HepG2 (cell line): ENCODE data around the gene SPNS1. TPM values are rescaled to one million over a fixed set of nuclear protein-coding genes. Genes with fewer than 3 reads are reported as not detected.

ENCODE experiments used
- ADNP ChIP-seq: sonication (generic); formaldehyde crosslinking; IDR thresholded peaks from 2 replicates; pipeline ENCODE4 v1.4.0; 2020; ENCODE audit warnings: missing genetic modification reagents
- CAMTA2 ChIP-seq: sonication (generic); formaldehyde crosslinking; IDR thresholded peaks from 2 replicates; pipeline ENCODE4 v1.4.0; 2020; ENCODE audit warnings: mild to moderate bottlenecking, missing genetic modification reagents, borderline replicate concordance
- HDAC1 ChIP-seq: sonication (generic); formaldehyde crosslinking; IDR thresholded peaks from 2 replicates; pipeline ENCODE4 v1.5.1; 2020; ENCODE audit warnings: mild to moderate bottlenecking, missing genetic modification reagents
- JUNB ChIP-seq: sonication (generic); formaldehyde crosslinking; IDR thresholded peaks from 2 replicates; pipeline ENCODE4 v1.8.0; 2022; ENCODE audit warnings: missing genetic modification reagents, mild to moderate bottlenecking, borderline replicate concordance
- MIER2 ChIP-seq: IDR thresholded peaks from 2 replicates; pipeline ENCODE4 v1.6.1; 2016; ENCODE audit warnings: missing biosample characterization, missing genetic modification reagents
- PHF8 ChIP-seq: sonication (generic); formaldehyde crosslinking; IDR thresholded peaks from 2 replicates; pipeline ENCODE4 v1.5.0; 2020; ENCODE audit warnings: missing genetic modification reagents
- POGZ ChIP-seq: sonication (generic); formaldehyde crosslinking; IDR thresholded peaks from 2 replicates; pipeline ENCODE4 v1.4.0; 2020; ENCODE audit warnings: mild to moderate bottlenecking, missing genetic modification reagents
- PRMT3 ChIP-seq: sonication (generic); formaldehyde crosslinking; IDR thresholded peaks from 2 replicates; pipeline ENCODE4 v1.8.1; 2022; ENCODE audit warnings: low read depth, mild to moderate bottlenecking, moderate library complexity, missing genetic modification reagents, borderline replicate concordance
- SAFB2 ChIP-seq: sonication (generic); formaldehyde crosslinking; IDR thresholded peaks from 2 replicates; pipeline ENCODE4 v1.5.1; 2020; ENCODE audit warnings: missing genetic modification reagents, low read depth, mild to moderate bottlenecking, borderline replicate concordance
- SMAD9 ChIP-seq: sonication (generic); formaldehyde crosslinking; IDR thresholded peaks from 2 replicates; pipeline ENCODE4 v1.5.1; 2020; ENCODE audit warnings: mild to moderate bottlenecking, missing genetic modification reagents
- SMC3 ChIP-seq: IDR thresholded peaks from 2 replicates; pipeline ENCODE4 v1.6.1; 2011; ENCODE audit warnings: low read length, improper control_type of control experiment
- SNAI1 ChIP-seq: sonication (generic); formaldehyde crosslinking; IDR thresholded peaks from 2 replicates; pipeline ENCODE4 v1.5.0; 2020; ENCODE audit warnings: mild to moderate bottlenecking, missing genetic modification reagents, borderline replicate concordance
- TBX3 ChIP-seq: fragments of 450-650 bp; IDR thresholded peaks from 2 replicates; pipeline ENCODE4 v1.6.1; 2017; ENCODE audit warnings: antibody characterized with exemption, mild to moderate bottlenecking, inconsistent platforms, borderline replicate concordance
- TCF7L2 ChIP-seq: IDR thresholded peaks from 2 replicates; pipeline ENCODE4 v1.6.1; 2011; ENCODE audit warnings: mild to moderate bottlenecking, low read depth, low read length, moderate library complexity
- TOE1 ChIP-seq: sonication (generic); formaldehyde crosslinking; IDR thresholded peaks from 2 replicates; pipeline ENCODE4 v1.4.0; 2020; ENCODE audit warnings: mild to moderate bottlenecking, missing genetic modification reagents
- YY1 ChIP-seq: IDR thresholded peaks from 2 replicates; pipeline ENCODE4 v1.6.1; 2011; ENCODE audit warnings: low read length, low read depth, moderate library complexity, mild to moderate bottlenecking; ENCODE audit not compliant: insufficient read depth, insufficient replicate concordance
- ZMAT3 ChIP-seq: sonication (generic); formaldehyde crosslinking; conservative IDR thresholded peaks from 2 replicates; pipeline ENCODE4 v1.7.0; 2021; ENCODE audit warnings: missing genetic modification reagents
- ZNF180 ChIP-seq: sonication (generic); formaldehyde crosslinking; IDR thresholded peaks from 2 replicates; pipeline ENCODE4 v1.4.0; 2020; ENCODE audit warnings: low read depth, missing genetic modification reagents, borderline replicate concordance
- ZNF251 ChIP-seq: sonication (generic); formaldehyde crosslinking; IDR thresholded peaks from 2 replicates; pipeline ENCODE4 v1.9.0; 2021; ENCODE audit warnings: mild to moderate bottlenecking, missing genetic modification reagents
- ZNF607 ChIP-seq: sonication (generic); formaldehyde crosslinking; IDR thresholded peaks from 2 replicates; pipeline ENCODE4 v1.5.1; 2020; ENCODE audit warnings: missing genetic modification reagents, mild to moderate bottlenecking, borderline replicate concordance
- ZNF790 ChIP-seq: sonication (generic); formaldehyde crosslinking; IDR thresholded peaks from 2 replicates; pipeline ENCODE4 v1.8.0; 2022; ENCODE audit warnings: missing genetic modification reagents, mild to moderate bottlenecking, borderline replicate concordance
- ZNF839 ChIP-seq: sonication (generic); formaldehyde crosslinking; IDR thresholded peaks from 2 replicates; pipeline ENCODE4 v1.4.0; 2020; ENCODE audit warnings: missing genetic modification reagents, mild to moderate bottlenecking, borderline replicate concordance
- polyA plus RNA-seq, 8 experiments: library from polyadenylated mRNA; depleted of rRNA in 3 of 8; stranded (reverse) in 7 of 8; unstranded in 1 of 8; fragments of >200 nt; fragmentation: Illumina TruSeq in 4 of 8; extraction: Trizol in 4 of 8; gene quantifications; 2 replicates each; pipeline versions ENCODE4 v1.2.1 to v1.2.3, GENCODE V29; 2011 to 2016; ENCODE audit warnings: low read depth in 4 of 8, missing spikeins in 1 of 8, mixed read lengths in 1 of 8; ENCODE audit not compliant: insufficient read depth in 1 of 8
- total RNA-seq, 5 experiments: library from RNA; depleted of rRNA; stranded (reverse); fragments of >200 nt; fragmentation: Illumina TruSeq; extraction: Trizol; gene quantifications; 2 replicates each; pipeline ENCODE4 v1.2.3, GENCODE V29; 2016; ENCODE audit warnings: low read depth in 1 of 5
- TF ChIP-seq, protein P1 (sequence below): sonication (generic); formaldehyde crosslinking; IDR thresholded peaks from 2 replicates; pipeline ENCODE4 v1.4.0; 2020; ENCODE audit warnings: mild to moderate bottlenecking, missing genetic modification reagents
- TF ChIP-seq, protein P2 (sequence below): sonication (generic); formaldehyde crosslinking; IDR thresholded peaks from 2 replicates; pipeline ENCODE4 v1.5.1; 2020; ENCODE audit warnings: missing genetic modification reagents, mild to moderate bottlenecking, borderline replicate concordance
- TF ChIP-seq, protein P3 (sequence below): sonication (generic); formaldehyde crosslinking; IDR thresholded peaks from 2 replicates; pipeline ENCODE4; 2020; ENCODE audit warnings: missing genetic modification reagents, mild to moderate bottlenecking, borderline replicate concordance
- TF ChIP-seq, protein P4 (sequence below): sonication (generic); formaldehyde crosslinking; IDR thresholded peaks from 2 replicates; pipeline ENCODE4 v1.4.0; 2020; ENCODE audit warnings: missing genetic modification reagents

Gene SPNS1
- total and polyA plus RNA-seq, 2 of the 13 experiments (the other 11 are each of a cell fraction or from before 2014, with no cell fraction given): 25.6 to 38.8 TPM

DNA sequence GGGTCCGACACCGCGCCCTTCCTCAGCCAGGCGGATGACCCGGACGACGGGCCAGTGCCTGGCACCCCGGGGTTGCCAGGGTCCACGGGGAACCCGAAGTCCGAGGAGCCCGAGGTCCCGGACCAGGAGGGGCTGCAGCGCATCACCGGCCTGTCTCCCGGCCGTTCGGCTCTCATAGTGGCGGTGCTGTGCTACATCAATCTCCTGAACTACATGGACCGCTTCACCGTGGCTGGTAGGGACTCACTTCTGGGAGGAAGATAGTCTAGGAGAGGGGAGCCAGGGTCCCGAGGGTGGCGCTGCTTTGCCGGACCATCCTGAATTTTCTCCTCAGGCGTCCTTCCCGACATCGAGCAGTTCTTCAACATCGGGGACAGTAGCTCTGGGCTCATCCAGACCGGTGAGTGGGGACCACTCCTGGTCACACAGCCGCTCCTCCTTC is 601 bp downstream of the SPNS1 start (continued):
- TF ChIP-seq ZNF180 (no peak), TOE1 (CRISPR knock-in tag) (no peak), CAMTA2 (CRISPR knock-in tag) (no peak), SNAI1 (no peak), ZNF607 (CRISPR knock-in tag) (no peak), YY1 (no peak), HDAC1 (CRISPR knock-in tag) (no peak), ZMAT3 (no peak), MIER2 (CRISPR knock-in tag) (no peak), ZNF251 (no peak), PHF8 (CRISPR knock-in tag) (no peak), TBX3 (no peak), POGZ (CRISPR knock-in tag) (no peak), JUNB (no peak), SAFB2 (CRISPR knock-in tag) (no peak), ZNF790 (CRISPR knock-in tag) (no peak), SMC3 (no peak), SMAD9 (CRISPR knock-in tag) (no peak), PRMT3 (no peak), ADNP (CRISPR knock-in tag) (no peak), TCF7L2 (no peak), ZNF839 (no peak)
- TF ChIP-seq, protein P1, sequence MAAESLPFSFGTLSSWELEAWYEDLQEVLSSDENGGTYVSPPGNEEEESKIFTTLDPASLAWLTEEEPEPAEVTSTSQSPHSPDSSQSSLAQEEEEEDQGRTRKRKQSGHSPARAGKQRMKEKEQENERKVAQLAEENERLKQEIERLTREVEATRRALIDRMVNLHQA (CRISPR knock-in tag): no peak
- TF ChIP-seq, protein P2, sequence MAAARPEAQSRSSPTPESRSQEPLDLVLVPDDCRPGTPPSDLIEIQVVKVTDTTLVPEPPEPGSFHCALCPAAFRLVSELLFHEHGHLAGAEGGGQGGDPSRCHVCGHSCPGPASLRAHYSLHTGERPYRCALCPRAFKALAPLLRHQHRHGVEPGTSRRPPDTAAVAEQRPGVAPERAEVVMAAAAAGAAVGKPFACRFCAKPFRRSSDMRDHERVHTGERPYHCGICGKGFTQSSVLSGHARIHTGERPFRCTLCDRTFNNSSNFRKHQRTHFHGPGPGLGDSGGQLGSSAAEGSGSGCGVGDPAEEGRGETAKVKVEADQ: no peak
- TF ChIP-seq, protein P3, sequence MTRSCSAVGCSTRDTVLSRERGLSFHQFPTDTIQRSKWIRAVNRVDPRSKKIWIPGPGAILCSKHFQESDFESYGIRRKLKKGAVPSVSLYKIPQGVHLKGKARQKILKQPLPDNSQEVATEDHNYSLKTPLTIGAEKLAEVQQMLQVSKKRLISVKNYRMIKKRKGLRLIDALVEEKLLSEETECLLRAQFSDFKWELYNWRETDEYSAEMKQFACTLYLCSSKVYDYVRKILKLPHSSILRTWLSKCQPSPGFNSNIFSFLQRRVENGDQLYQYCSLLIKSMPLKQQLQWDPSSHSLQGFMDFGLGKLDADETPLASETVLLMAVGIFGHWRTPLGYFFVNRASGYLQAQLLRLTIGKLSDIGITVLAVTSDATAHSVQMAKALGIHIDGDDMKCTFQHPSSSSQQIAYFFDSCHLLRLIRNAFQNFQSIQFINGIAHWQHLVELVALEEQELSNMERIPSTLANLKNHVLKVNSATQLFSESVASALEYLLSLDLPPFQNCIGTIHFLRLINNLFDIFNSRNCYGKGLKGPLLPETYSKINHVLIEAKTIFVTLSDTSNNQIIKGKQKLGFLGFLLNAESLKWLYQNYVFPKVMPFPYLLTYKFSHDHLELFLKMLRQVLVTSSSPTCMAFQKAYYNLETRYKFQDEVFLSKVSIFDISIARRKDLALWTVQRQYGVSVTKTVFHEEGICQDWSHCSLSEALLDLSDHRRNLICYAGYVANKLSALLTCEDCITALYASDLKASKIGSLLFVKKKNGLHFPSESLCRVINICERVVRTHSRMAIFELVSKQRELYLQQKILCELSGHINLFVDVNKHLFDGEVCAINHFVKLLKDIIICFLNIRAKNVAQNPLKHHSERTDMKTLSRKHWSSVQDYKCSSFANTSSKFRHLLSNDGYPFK (CRISPR knock-in tag): peak; percentile 56; the same call in 1 of the 2 replicates
- TF ChIP-seq, protein P4, sequence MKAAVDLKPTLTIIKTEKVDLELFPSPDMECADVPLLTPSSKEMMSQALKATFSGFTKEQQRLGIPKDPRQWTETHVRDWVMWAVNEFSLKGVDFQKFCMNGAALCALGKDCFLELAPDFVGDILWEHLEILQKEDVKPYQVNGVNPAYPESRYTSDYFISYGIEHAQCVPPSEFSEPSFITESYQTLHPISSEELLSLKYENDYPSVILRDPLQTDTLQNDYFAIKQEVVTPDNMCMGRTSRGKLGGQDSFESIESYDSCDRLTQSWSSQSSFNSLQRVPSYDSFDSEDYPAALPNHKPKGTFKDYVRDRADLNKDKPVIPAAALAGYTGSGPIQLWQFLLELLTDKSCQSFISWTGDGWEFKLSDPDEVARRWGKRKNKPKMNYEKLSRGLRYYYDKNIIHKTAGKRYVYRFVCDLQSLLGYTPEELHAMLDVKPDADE (CRISPR knock-in tag): no peak
